GM19372 (cell line): ENCODE results near the gene B2M.
"Not testable (repeated sequence)": the region's sequence is repeated elsewhere in the genome, so short reads cannot be mapped to it uniquely, and the experiment has no call there.

Experiments used
- ATAC-seq: cut with Tn5 transposase; IDR thresholded peaks from one replicate; pipeline ENCODE4 v1.9.1; 2021; ENCODE audit warnings: mild to moderate bottlenecking, low read depth, moderate library complexity; ENCODE audit not compliant: unreplicated experiment

The B2M gene

DNA sequence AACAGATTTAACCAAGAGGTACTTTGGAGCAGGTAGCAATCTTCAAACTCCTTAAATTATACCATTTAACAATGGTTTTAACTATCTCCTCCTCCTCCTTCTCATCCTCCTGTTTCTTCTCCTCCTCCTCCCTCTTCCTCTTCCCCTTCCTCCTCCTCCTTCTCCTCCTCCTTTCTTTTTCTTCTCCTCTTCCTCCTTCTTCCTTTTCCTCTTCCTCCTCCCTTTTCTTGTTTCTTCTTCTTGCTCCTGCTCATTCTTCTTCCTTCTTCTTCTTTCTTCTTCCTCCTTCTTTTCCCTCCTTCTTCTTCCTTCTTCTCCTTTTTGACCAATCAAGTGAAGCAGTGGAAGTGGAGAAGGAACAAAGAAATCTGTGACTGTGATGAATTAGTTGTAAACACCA lies 14.3 kb upstream of the B2M start:
- no peak for ATAC-seq

DNA sequence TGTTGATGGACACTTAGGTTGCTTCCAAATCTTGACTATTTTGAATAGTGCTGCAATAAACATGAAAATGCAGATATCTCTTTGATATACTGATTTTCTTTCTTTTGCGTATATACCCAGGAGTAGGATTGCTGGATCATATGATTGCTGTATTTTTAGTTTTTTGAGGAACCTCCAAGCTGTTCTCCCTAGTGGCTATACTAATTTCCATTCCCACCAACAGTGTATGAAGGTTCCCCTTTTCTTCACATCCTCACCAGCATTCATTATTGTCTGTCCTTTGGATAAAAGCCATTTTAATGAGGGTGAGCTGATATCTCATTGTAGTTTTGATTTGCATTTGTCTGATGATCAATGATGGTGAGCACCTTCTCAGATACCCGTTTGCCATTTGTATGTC lies 12.7 kb upstream of the B2M start:
- ATAC-seq, result no peak

DNA sequence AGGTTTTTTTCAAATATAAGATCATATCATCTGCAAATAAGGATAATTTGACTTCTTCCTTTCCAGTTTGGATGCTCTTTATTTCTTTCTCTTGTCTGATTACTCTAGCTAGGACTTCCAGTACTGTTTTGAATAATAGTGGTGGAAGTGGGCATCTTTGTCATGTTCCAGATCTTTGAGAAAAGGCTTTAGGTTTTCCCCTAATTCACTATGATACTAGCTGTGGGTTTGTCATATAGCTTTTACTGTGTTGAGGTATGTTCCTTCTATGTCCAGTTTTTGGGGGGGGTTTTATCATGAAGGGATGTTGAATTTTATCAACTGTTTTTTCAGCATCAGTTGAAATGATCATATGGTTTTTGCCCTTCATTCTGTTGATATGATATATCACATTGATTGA lies 10.6 kb upstream of the B2M start:
- not testable (repeated sequence) for ATAC-seq

DNA sequence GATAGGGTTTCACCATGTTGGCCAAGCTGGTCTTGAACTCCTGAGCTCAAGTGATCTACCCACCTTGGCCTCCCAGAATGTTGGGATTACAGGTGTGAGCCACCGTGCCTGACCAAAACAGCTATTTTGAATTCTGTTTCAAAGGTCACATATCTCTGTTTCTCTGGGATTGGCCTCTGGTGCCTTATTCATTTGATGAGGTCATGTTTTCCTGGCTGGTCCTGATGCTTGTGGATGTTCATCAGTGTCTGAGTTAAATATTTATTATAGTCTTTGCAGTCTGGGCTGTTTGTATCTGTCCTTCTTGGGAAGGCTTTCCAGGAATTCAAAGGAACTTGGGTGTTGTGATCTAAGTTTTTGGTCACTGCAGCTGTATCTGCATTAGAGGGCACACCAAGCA lies 5.3 kb upstream of the B2M start:
- no peak for ATAC-seq

DNA sequence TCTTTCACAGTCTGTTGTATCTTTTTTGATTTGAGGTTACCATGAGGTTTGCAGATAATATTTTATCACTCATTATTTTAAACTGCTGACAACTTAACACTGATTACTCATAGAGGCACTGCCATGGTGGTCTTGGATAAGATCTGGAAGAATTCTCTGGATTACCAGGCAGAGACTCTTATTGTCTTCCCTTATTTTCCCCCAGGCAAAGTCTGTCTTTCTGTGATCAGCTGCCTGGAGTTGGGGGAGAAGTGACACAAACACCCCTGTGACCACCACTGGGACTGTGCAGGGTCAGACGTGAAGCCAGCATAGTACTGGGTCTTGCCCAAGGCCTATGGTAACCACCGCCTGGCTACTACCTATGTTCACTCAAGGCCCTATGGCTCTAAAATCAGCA lies 4.9 kb upstream of the B2M start:
- ATAC-seq, result no peak

DNA sequence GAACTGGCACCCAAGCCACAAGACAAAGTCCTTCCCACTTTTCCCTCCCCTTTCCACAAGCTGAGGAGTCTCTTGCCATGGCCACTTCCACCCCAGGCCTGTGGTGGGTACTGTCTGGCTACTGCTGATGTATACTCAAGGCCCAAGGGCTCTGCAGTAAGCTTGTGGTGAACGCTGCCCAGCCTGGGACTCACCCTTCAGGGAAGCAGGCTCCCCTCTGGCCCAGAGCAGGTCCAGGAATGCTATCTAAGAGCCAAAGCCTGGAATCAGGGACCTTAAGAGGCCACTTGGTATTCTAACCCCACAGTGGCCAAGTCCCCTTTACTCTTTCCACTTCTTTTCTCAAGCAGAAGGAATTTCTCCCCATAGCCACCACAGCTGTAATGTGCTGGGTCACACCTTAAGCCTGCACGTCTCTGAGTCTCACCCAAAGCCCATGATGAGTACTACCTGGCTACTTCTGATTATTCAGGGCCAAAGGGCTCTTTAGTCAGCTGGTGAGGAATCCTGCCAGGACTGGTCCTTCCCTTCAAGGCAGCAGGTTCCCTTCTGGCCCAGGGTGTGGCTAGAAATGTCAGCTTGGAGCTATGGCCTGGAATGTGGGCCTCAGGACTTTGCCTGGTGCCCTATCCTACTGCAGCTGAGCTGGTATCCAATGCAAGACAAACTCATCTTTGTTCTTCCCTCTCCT lies 4.2 kb upstream of the B2M start:
- ATAC-seq, result no peak

DNA sequence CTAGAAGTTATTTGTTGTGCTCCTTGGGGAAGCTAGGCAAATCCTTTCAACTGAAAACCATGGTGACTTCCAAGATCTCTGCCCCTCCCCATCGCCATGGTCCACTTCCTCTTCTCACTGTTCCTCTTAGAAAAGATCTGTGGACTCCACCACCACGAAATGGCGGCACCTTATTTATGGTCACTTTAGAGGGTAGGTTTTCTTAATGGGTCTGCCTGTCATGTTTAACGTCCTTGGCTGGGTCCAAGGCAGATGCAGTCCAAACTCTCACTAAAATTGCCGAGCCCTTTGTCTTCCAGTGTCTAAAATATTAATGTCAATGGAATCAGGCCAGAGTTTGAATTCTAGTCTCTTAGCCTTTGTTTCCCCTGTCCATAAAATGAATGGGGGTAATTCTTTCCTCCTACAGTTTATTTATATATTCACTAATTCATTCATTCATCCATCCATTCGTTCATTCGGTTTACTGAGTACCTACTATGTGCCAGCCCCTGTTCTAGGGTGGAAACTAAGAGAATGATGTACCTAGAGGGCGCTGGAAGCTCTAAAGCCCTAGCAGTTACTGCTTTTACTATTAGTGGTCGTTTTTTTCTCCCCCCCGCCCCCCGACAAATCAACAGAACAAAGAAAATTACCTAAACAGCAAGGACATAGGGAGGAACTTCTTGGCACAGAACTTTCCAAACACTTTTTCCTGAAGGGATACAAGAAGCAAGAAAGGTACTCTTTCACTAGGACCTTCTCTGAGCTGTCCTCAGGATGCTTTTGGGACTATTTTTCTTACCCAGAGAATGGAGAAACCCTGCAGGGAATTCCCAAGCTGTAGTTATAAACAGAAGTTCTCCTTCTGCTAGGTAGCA lies 851 bp upstream of the B2M start:
- no peak for ATAC-seq

DNA sequence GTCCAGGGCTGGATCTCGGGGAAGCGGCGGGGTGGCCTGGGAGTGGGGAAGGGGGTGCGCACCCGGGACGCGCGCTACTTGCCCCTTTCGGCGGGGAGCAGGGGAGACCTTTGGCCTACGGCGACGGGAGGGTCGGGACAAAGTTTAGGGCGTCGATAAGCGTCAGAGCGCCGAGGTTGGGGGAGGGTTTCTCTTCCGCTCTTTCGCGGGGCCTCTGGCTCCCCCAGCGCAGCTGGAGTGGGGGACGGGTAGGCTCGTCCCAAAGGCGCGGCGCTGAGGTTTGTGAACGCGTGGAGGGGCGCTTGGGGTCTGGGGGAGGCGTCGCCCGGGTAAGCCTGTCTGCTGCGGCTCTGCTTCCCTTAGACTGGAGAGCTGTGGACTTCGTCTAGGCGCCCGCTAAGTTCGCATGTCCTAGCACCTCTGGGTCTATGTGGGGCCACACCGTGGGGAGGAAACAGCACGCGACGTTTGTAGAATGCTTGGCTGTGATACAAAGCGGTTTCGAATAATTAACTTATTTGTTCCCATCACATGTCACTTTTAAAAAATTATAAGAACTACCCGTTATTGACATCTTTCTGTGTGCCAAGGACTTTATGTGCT lies 527 bp downstream of the B2M start:
- ATAC-seq, result peak; percentile 18

DNA sequence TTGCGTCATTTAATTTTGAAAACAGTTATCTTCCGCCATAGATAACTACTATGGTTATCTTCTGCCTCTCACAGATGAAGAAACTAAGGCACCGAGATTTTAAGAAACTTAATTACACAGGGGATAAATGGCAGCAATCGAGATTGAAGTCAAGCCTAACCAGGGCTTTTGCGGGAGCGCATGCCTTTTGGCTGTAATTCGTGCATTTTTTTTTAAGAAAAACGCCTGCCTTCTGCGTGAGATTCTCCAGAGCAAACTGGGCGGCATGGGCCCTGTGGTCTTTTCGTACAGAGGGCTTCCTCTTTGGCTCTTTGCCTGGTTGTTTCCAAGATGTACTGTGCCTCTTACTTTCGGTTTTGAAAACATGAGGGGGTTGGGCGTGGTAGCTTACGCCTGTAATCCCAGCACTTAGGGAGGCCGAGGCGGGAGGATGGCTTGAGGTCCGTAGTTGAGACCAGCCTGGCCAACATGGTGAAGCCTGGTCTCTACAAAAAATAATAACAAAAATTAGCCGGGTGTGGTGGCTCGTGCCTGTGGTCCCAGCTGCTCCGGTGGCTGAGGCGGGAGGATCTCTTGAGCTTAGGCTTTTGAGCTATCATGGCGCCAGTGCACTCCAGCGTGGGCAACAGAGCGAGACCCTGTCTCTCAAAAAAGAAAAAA lies 1.2 kb downstream of the B2M start:
- ATAC-seq, result no peak

DNA sequence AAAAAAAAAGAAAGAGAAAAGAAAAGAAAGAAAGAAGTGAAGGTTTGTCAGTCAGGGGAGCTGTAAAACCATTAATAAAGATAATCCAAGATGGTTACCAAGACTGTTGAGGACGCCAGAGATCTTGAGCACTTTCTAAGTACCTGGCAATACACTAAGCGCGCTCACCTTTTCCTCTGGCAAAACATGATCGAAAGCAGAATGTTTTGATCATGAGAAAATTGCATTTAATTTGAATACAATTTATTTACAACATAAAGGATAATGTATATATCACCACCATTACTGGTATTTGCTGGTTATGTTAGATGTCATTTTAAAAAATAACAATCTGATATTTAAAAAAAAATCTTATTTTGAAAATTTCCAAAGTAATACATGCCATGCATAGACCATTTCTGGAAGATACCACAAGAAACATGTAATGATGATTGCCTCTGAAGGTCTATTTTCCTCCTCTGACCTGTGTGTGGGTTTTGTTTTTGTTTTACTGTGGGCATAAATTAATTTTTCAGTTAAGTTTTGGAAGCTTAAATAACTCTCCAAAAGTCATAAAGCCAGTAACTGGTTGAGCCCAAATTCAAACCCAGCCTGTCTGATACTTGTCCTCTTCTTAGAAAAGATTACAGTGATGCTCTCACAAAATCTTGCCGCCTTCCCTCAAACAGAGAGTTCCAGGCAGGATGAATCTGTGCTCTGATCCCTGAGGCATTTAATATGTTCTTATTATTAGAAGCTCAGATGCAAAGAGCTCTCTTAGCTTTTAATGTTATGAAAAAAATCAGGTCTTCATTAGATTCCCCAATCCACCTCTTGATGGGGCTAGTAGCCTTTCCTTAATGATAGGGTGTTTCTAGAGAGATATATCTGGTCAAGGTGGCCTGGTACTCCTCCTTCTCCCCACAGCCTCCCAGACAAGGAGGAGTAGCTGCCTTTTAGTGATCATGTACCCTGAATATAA lies 2.0 kb downstream of the B2M start:
- no peak for ATAC-seq

DNA sequence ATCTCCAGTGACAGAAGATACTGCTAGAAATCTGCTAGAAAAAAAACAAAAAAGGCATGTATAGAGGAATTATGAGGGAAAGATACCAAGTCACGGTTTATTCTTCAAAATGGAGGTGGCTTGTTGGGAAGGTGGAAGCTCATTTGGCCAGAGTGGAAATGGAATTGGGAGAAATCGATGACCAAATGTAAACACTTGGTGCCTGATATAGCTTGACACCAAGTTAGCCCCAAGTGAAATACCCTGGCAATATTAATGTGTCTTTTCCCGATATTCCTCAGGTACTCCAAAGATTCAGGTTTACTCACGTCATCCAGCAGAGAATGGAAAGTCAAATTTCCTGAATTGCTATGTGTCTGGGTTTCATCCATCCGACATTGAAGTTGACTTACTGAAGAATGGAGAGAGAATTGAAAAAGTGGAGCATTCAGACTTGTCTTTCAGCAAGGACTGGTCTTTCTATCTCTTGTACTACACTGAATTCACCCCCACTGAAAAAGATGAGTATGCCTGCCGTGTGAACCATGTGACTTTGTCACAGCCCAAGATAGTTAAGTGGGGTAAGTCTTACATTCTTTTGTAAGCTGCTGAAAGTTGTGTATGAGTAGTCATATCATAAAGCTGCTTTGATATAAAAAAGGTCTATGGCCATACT lies 4.0 kb downstream of the B2M start:
- no peak for ATAC-seq

DNA sequence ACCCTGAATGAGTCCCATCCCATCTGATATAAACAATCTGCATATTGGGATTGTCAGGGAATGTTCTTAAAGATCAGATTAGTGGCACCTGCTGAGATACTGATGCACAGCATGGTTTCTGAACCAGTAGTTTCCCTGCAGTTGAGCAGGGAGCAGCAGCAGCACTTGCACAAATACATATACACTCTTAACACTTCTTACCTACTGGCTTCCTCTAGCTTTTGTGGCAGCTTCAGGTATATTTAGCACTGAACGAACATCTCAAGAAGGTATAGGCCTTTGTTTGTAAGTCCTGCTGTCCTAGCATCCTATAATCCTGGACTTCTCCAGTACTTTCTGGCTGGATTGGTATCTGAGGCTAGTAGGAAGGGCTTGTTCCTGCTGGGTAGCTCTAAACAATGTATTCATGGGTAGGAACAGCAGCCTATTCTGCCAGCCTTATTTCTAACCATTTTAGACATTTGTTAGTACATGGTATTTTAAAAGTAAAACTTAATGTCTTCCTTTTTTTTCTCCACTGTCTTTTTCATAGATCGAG lies 4.5 kb downstream of the B2M start:
- no peak for ATAC-seq

DNA sequence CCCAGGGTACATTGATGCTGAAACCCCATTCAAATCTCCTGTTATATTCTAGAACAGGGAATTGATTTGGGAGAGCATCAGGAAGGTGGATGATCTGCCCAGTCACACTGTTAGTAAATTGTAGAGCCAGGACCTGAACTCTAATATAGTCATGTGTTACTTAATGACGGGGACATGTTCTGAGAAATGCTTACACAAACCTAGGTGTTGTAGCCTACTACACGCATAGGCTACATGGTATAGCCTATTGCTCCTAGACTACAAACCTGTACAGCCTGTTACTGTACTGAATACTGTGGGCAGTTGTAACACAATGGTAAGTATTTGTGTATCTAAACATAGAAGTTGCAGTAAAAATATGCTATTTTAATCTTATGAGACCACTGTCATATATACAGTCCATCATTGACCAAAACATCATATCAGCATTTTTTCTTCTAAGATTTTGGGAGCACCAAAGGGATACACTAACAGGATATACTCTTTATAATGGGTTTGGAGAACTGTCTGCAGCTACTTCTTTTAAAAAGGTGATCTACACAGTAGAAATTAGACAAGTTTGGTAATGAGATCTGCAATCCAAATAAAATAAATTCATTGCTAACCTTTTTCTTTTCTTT lies 5.8 kb downstream of the B2M start:
- ATAC-seq, result no peak

DNA sequence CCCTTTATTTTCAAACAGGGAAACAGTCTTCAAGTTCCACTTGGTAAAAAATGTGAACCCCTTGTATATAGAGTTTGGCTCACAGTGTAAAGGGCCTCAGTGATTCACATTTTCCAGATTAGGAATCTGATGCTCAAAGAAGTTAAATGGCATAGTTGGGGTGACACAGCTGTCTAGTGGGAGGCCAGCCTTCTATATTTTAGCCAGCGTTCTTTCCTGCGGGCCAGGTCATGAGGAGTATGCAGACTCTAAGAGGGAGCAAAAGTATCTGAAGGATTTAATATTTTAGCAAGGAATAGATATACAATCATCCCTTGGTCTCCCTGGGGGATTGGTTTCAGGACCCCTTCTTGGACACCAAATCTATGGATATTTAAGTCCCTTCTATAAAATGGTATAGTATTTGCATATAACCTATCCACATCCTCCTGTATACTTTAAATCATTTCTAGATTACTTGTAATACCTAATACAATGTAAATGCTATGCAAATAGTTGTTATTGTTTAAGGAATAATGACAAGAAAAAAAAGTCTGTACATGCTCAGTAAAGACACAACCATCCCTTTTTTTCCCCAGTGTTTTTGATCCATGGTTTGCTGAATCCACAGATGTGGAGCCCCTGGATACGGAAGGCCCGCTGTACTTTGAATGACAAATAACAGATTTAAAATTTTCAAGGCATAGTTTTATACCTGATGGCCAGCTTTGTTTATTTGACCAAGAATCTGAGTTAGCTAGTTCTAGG lies 7.0 kb downstream of the B2M start:
- no peak for ATAC-seq

DNA sequence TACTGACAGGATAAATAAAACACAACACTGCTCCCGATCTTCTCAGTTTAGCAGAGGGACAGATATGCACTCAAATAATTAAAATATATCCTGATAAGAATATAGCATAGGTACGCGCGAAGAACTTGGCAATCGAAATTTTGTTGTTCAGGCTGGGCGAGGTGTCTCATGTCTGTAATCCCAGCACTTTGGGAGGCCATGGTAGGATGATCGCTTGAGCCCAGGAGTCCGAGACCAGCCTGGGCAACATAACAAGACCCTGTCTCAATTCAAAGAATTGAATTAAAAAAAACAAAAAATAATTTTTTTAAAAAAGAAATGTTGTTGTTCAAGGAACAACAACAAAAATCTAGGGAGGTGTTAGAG lies 7.6 kb downstream of the B2M start:
- no peak for ATAC-seq

DNA sequence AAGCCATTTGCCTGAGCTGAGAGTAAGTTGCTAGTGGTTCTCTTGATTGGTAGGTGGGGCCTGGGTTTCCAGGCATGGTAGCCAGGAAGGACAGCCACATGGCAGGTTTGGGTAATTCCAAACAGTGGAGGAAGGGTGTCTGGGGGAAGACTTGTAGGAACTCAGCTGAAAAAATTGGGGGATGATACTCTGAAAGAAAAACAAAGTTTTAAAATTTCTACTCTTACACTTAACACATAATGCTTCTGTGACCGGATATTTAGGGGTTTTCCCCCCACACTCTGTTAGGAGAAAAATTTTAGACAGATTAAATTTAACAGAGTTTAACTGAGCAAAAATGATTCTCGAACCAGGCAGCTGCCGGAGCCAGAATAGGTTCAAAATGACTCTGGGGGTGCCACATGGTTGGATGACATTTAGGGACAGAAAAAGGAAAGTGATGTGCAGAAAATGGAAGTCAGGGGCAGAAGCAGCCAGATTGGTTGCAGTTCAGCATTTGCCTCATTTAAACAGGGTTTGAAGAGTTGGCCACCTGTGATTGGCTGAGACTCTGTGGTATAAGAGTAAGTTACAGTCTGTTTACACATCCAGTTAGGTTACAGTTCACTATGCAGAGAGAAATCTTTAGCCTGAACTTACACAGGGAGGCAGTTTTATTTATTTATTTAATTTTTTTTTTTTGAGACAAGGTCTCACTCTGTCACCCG lies 8.1 kb downstream of the B2M start:
- peak; percentile 51 for ATAC-seq

DNA sequence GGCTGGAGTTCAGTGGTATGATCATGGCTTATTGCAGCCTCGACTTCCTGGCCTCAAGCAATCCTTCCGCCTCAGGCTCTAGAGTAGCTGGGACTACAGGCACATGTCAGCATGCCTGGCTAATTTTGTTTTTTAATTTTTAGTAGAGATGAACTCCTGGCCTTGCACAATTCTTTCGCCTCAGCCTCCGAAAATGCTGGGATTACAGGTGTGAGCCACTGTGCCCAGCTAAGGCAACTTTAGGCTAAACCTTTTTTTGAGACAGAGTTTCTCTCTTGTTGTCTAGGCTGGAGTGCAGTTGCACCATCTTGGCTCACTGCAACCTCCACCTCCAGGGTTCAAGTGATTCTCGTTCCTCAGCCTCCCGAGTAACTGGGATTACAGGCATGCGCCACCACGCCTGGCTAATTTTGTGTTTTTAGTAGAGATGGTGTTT lies 8.7 kb downstream of the B2M start:
- peak; percentile 30 for ATAC-seq
